Lung microvascular endothelial cell (primary cell): ENCODE data around the gene MRPL55. TPM values are rescaled to one million over a fixed set of nuclear protein-coding genes. Genes with fewer than 3 reads are reported as not detected.

Source experiments
- DNase-seq, 2 donors: peaks; one replicate each; pipeline versions ENCODE4 v3.0.0 to v3.0.0-alpha.2; 2010; ENCODE audit warnings: low read depth in 2 of 2
- total RNA-seq: library from RNA; depleted of rRNA; stranded (reverse); fragments of >200 nt; gene quantifications from 2 replicates; pipeline ENCODE4 v1.2.1, GENCODE V29; 2014

Gene MRPL55
- total RNA-seq, 1 donor from 2014 or later: 47.4 TPM

GRCh38 chr1:228072658-228073043 lies 36.4 kb downstream of the MRPL55 start:
- no peak for DNase-seq

GRCh38 chr1:228071839-228072657 lies 37.1 kb downstream of the MRPL55 start:
- no peak for DNase-seq

DNA sequence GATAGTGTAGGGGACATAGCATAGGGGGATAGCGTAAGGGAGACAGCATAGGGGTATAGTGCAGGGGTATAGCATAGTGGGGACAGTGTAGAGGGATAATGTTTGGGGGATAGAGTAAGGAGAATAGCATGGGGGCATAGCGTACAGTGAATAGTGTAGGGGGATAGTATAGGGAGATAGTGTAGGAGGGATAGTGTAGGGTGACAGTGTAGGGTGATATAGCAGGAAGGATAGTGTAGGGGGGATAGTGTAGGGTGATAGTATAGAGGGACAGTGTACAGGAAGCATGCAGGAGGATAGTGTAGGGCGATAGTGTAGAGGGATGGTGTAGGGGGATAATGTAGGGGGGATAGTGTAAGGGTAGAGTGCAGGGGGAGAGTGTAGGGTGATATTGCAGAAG lies 38.2 kb downstream of the MRPL55 start:
- no peak for DNase-seq

GRCh38 chr1:228070173-228070572 lies 38.9 kb downstream of the MRPL55 start:
- DNase-seq: no peak

DNA sequence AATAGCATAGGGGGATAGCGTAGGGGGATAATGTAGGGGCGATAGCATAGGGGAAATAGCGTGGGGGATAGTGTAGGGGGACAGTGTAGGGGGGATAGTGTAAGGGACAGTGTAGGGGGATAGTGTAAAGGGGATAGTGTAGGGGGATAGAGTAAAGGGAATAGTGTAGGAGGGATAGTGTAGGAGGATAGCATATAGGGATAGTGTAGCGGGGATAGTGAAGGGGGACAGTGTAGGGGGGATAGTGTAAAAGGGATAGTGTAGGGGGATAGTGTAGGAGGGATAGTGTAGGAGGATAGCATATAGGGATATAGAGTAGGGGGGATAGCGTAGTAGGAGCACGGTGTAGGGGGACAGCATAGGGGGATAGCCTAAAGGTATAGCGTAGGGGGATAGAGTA lies 40.7 kb downstream of the MRPL55 start:
- no peak for DNase-seq

GRCh38 chr1:228066891-228067654 lies 42.0 kb downstream of the MRPL55 start:
- no peak for DNase-seq

GRCh38 chr1:228066416-228066815 lies 42.7 kb downstream of the MRPL55 start:
- DNase-seq: no peak

DNA sequence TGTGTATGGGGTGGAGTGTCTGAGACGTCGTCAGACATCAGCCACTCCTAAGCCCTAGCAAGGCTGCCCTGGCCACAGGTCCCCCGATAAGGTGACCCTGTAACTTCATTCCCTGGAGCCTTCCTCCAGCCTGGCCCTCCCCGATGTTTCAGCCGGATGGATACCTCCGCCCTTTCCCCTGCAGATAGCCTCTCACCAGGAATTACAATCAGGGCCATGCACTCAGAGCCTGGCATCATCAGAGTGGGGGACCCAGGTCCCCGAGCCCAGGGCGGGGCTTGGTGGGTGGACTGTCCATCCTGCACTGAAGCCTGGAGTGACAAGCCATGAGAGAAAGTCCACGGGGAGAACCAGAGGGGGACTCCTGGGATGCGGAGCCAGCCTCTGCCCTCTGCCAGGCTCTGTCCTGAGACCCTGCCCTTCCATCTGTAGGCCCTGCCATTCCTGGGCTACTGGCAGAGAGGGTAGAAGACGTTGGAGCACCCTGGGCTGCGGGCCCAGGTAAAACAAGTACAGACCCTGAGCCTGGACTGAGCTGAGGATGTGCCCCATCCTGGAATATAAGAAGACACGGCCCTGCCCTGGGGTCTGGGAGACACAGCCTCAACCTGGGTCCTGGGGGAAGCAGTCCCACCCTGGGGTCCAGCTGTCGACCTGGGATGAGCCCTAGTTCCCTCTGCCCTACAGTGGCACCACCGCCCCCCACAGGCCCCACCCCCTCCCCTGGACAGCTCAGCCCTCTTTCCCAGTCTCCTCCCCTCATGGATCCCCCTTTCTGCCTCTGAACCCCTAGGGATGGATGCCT lies 43.4 kb downstream of the MRPL55 start:
- DNase-seq: no peak

GRCh38 chr1:228064741-228065542 lies 44.2 kb downstream of the MRPL55 start:
- DNase-seq: no peak

DNA sequence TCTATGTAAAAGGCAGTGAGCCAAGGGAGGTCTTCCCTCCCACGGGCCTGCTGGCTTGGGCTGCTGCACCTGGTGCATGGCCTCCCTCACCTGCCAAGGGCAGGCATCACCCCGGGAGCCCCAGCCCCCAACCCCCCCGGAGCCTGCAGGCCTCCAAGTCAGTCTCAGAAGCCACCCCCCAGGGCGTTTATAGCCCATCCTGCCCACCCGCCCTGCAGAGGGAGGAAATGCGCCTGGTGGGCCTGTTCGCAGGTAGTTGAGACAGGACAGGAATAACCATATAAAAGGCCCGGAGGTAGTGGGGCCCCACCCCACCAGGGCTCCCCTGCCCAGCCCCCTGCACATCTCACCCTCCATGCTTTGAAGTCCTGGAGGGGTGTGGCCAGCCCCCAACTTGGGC lies 44.8 kb downstream of the MRPL55 start:
- DNase-seq: no peak

DNA sequence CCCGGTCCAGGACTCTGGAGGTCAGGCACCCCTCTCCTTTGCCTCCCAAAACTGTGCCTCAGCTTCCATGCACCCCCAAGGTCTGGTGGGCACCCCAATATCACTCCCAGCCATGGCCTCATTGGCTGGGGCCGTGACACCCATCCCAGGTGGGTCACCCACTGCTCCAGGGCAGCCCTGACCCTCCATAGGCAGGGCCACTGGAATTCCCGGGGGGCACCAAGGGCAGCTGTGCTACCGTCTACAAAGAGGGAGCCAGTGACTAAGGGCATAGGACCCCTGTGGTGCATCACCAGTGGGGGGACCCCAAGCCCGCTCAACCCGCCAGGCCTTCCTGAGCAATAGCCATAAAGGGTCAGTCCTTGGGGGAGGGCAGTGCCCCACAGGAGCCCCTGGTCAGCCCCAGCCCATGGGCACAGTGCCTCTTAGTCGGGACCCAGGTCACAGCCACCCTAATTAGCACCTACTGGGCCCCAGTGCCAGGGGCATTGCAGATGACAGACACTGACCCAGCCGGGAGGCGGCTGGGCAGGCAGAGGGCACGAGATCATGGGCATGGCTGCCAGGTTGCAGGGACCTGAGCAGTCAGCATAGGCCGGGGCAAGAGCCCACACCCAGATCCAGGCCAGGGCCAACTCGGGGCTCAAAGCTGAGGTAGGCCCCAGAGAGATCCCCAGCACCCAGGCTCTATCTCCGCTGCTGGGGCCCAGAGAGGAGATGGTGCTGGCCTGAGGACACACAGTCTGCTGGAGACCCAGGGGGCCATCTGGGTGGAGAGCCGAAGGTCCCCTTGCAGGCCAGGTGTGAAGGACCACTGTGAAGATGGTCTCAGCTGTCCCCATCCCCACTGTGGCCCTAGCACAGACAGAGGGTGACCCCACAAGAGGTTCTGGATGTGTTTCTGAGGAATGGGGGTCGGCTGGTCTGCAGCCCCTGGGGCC lies 45.6 kb downstream of the MRPL55 start:
- no peak for DNase-seq

DNA sequence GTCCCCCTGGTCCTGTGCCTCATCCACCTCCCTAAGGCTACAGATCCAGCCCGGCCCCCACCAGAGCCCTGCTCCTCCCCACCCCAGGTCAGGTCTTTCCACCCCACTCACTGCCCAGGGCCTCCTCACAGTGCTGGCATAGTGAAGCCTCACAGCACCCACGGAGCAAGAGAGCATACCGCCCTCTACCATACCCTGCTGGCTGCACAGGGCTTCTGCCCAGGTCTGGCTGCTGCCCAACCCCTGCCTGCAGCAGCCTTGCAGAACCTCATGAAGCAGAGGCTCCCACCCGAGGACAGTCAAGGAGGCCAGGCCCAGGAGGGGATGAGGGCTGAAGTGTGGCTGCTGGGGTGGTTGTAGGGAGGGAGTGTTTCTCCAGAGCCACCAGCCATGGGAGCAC lies 46.3 kb downstream of the MRPL55 start:
- DNase-seq: no peak

DNA sequence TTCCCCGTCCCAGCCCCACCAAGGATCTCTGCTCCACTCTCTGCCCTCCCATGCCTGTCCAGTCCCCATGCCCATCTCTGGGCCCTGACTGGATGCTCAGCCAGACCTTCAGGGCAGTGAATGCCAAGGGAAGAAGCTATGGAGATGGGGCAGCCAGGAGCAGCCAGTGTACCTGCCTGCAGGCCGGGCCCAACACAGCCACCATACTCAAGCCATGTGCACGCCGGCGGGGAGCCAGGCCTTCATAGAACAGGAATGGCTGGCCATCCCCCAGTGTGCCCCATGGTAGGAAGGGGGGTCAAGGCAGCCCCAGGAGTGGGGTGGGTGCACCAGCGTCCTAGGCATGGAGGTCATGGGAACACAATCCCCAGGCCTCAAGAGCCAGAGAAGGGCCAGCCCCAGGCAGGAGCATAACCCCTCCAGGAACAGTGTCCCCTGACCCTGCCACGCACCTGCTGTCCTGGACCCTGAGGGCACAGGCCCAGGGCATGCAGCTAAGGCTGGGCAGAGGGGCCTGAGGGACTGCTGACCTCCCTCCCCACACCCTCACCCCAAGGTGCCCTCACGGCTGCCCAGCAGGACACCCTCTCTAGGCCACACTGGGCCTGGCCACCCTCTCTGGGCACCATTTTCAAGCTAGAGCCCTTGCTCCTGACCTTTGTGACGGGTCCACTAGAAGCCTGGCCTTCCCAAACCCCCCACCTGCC lies 46.9 kb downstream of the MRPL55 start:
- DNase-seq: no peak

DNA sequence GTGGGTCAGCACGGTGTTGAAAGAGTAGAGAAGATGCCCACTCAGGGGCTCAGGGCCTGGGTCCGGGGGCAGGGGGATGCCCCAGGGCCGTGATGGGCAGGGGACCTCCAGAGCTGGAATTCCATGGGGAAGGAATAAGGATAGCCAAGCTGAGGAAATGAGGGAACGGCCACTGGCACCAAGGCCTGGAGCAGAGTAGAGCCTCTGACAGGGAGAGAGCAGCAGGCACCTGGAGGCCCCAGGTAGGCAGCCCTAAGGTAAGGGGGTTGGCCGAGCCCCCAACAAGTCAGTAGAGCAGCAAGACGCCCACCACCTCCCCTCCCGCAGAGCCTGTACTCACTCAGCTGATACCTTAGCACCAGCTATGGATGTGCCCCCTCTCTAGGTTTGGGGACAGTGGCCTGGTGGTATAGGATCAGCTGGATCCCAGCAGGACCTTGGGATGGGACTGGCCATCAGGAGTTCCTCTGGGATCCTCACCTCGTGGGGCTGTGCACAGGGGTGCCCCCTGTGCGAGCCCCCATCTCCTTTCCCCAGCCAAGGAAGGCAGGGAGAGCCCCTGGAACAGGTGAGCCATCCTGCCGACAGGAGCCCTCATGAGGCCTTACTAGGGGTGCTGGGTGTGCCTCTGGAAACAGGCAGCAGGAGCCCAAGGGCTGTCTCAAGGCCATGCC lies 47.6 kb downstream of the MRPL55 start:
- DNase-seq: no peak

DNA sequence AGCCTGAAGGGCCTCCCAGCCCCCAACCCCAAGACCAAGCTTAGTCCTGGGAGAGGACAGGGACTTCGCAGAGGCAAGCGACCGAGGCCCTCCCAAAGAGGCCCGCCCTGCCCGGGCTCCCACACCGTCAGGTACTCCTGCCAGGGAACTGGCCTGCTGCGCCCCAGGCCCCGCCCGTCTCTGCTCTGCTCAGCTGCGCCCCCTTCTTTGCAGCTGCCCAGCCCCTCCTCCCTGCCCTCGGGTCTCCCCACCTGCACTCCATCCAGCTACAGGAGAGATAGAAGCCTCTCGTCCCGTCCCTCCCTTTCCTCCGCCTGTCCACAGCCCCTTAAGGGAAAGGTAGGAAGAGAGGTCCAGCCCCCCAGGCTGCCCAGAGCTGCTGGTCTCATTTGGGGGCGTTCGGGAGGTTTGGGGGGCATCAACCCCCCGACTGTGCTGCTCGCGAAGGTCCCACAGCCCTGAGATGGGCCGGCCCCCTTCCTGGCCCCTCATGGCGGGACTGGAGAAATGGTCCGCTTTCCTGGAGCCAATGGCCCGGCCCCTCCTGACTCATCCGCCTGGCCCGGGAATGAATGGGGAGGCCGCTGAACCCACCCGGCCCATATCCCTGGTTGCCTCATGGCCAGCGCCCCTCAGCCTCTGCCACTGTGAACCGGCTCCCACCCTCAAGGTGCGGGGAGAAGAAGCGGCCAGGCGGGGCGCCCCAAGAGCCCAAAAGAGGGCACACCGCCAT lies 48.5 kb downstream of the MRPL55 start:
- no peak for DNase-seq

GRCh38 chr1:228059634-228060457 lies 49.3 kb downstream of the MRPL55 start:
- peak in 1 of 2 donors; percentile 61 for DNase-seq

- no peak for DNase-seq
Measured at GRCh38 chr1:228058949-228059633, 50.0 kb downstream of the MRPL55 start.
